GM19099 (cell line): ENCODE data around the gene LINC00237.

ENCODE experiments used
- POLR2A ChIP-seq: IDR thresholded peaks from 3 replicates; pipeline ENCODE4 v1.6.1; 2011; ENCODE audit warnings: low read depth; ENCODE audit not compliant: insufficient read length; ENCODE audit errors: extremely low read depth

The LINC00237 gene

DNA sequence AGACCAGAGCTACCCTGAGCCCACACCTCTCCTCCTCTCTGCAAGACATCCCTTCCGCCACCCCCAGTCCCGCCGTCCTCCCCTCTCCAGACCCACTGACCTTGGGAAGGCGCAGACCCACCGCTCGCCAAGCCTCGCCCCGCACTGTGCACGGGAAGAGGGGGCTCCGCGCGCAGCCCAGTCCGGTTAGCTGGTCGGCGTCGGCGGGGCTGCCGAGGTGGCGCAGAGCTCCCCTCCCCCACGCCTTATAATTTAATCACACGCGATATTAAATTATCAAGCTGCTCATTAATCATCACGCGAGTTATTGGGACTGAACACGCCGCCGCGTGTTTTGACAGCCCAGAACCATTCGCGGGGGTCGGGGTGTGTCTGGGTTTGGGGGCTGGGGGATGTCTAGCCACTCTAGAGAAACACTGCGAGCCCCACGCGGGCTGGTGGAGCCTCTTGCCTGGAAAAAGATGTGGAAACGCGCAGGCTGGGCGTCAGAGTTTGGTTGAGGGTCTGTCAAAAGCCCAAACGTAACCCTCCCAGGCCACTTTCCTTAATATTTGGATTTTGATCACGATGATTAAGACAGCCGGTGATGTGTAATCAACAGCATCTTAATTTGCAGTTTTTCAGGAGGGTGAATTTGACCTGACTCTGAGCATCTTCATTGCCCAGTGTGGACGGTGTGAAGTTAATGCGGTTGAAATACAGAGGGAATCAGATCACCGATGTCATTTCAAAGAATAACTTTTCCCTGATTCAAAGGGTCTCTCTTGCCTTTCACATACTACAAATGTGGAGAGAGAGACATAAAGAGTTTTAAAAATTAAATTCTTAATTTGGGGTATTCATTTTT lies at the start of gene LINC00237:
Gene LINC00237 (minus strand): TSS at position 188 of the 847 bp plus-strand sequence.
- TF ChIP-seq POLR2A, result no peak

DNA sequence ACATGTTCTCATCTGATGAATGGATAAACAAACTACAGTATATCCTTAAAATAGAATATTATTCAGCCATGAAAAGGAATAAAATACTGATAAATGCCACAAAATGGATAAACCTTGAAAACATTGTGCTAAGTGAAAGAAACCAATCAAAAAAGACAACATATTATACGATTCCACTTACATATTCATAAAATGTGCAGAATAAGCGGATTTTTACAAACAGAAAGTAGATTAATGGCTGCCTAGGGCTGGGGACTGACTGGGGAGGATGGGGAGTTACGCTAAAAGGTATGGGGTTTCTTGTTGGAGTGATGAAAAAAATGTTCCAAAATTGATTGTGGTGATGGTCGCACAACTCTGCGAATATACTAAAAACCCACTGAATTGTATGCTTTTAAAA lies 49.1 kb upstream of the LINC00237 start:
- TF ChIP-seq POLR2A, result no peak

DNA sequence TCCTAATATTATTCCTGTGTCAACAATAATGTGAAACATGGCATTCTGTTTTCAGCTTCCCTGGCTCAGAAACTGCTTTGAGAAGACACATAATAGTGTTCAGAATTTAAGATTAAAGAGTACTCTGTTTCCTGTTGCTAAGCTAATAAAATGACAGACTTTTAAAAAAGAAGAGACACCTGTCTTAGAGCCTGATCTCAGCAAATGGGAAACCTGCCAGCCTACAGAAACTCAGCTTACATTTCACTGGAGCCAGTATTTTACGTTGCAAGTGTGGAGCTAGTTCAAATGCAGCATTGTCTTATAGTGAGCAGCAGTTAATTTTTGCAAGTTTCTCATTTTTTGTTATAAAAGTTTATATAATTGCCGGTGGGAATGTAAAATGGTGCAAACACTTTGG lies 48.5 kb upstream of the LINC00237 start:
- no peak for TF ChIP-seq POLR2A

DNA sequence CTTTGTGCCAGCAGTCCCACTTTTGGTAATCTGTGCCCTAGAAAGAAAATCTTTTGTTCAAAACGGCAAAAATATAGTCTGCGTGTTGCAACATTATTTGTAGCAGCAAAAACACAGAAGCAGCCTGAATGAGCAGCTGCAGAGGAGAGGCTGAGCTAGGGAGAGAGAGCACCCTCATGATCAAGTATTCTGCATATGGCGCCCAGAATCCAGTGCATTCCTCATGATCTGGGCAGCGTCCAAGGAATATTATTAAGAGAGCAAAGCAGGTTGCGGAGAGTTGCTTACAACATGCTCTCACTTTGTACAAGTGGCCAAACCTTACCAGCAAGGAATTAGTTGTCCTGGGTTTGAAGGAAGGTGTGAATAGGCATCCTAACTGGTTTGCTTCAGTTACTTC lies 45.6 kb upstream of the LINC00237 start:
- TF ChIP-seq POLR2A, result no peak

DNA sequence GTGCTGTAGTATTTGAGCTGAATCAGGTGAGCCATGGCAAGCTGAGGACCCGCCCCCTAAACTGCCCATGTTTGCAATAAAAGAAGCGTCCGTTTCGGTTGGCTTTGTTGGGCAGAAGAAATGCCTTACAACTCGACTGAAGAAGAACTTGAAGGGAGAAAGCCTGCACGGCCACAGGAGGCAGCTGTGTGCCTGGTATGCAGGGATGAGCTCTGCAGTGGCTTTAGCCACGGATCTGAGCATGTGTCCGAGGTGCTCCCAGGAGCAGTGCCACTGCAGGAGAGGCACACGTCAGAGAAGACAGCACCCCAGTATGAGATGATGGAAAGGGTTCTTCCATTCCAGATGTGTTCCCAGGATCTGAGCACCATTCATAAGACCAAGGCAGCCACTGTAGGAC lies 43.2 kb upstream of the LINC00237 start:
- TF ChIP-seq POLR2A, result no peak

DNA sequence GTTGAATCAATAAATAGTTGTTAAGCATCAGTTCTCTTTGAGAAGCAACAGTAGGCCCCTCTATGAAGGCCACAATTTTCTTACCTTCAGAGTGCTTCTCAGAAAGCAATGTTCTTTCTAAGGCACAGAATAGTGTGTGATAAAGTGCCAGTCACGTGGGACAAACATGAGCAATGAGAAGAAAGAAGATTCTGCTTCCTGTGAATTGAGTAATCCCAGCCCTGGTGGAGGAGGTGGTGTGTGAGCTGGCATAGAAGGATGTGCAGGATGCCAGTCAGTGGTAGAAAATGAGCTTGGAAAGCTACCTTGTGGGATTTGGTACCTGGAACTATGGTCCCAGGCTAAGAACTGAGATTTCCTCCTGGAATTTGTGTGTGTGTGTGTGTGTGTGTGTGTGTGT lies 41.4 kb upstream of the LINC00237 start:
- TF ChIP-seq POLR2A, result no peak

DNA sequence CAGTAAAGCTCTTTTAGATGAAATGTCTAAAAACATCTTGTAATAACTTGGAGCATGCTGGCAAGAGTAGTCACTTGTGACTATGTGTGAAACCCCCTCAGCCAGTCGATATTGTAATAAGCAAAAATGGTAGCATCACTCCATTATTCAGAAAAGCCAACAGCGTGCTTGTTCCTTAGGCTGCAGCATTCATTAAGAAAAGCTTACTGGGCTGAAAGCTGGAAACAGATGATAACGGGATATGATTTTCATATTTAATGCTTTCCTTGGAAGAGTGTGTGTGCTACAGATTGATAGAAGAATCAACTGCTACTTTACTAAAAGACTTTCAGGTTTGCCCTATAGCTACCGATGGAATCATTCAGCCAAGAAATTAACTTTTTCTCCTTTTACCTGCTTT lies 40.1 kb upstream of the LINC00237 start:
- no peak for TF ChIP-seq POLR2A

DNA sequence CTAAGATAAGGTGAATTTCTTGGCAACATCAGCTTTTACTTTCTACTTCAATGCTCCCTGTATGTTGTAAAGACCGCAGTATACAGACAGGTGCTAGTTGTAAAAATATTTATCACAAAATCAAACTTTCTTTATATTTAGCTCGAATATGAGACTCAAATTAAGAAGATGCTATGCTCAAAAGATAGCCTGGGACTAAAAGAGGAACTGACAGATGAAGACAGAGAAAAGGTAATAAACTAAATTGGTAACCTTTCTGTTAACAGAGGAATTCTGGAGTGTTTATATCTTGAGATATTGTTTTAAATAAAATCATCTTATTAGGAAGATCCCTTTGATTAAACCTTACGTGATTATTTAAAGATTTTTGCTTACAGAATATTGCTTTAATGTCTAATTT lies 39.3 kb upstream of the LINC00237 start:
- TF ChIP-seq POLR2A, result no peak

DNA sequence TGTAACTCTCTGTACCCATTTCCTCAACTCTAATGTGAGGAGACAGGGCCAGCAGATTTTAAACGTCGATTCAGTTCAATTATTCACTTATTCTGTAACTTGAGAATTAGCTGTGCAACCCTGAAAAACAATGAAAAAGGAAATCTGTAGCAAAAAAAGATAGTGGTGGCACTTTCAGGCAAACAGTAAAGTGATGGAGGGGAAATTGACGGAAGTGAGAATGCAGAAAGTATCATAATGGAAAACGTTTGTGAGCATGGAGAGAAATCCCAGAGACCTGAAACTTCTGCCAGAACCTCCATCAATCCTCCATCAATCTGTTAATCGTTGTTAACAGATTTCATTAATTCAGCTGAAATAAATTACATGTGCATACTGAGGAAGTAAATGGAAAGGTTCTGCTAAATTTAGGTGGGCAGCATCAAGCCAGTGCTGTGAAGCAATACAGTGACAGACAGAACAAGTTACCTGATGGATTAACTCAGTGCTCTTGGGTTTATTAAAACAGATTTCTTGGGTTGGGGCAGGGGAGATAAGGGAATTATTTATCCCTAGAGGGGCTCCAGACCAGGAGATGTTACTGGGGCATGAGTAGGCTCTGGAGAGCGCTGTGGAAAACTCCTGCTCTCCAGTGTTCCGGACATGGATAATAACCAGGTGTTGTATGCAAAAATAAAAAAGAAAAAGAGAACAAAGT lies 37.2 kb upstream of the LINC00237 start:
- TF ChIP-seq POLR2A, result no peak

DNA sequence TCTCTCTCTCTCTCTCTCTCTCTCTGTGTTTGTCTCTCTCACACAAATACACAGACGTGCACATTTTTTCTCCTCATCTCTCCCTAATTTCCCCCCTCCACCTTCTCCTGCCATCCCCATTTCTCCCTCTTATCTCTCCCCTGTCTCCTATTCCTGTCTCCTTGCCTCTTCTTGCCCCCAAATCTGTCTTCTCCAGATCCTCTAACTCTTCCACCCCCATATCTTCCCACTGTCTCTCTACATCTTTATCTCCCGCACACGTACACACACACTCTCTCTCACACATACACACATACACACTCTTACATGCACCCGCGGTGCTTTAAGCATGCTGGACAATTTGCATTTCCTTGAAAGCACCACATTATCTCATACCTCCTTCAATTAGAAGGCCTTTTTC lies 35.7 kb upstream of the LINC00237 start:
- no peak for TF ChIP-seq POLR2A

DNA sequence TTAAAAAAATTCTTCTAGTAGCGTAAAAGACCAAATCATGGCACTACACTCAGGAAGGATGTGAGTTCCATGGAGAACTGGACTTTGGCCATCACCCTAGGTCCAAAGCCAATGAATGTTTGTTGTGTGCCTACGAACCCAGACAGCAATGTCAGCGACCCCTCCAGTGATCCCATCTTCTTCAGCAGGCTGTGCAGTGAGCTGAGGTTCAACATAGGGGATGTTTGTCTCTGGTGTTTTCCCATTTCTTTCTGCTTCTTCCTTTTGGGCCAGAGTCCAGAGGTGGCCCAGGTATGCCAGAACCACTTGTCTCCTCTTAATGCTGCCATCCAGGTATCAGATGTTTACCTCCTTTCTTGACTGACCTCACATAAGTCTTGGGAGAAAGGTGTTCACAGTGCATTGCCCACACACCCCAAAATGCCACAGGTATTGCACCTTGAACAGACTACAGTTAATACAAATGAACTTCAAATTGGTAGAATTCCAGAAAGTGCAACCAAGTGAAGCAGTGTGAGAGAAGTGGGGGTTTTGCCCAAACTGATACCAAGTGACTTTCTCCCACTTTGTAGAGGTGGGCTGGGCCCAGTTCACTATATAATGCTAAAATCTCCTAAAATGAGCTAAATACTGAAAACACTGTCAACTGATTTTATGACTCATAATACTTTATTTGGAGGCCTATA lies 33.9 kb upstream of the LINC00237 start:
- TF ChIP-seq POLR2A, result no peak

DNA sequence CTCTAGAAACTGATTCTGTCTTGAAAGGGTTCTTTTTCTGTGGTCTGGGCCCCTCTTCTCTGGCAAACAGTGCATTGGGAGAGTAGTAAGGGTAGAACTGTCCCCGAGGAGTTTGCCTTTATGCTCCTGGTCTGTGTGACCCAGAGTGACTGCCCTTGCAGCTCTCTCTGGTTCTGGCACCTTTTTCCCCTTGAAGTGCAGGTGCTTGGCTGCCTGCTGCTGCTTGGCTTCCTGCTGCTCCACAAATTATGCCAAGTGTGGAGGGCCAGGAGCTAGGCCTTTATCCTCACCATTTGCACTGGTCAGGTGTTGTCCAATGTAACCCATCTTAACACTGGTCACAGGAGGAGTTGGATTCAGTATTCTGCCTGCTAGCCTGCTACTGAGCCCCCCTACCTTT lies 30.9 kb upstream of the LINC00237 start:
- no peak for TF ChIP-seq POLR2A

DNA sequence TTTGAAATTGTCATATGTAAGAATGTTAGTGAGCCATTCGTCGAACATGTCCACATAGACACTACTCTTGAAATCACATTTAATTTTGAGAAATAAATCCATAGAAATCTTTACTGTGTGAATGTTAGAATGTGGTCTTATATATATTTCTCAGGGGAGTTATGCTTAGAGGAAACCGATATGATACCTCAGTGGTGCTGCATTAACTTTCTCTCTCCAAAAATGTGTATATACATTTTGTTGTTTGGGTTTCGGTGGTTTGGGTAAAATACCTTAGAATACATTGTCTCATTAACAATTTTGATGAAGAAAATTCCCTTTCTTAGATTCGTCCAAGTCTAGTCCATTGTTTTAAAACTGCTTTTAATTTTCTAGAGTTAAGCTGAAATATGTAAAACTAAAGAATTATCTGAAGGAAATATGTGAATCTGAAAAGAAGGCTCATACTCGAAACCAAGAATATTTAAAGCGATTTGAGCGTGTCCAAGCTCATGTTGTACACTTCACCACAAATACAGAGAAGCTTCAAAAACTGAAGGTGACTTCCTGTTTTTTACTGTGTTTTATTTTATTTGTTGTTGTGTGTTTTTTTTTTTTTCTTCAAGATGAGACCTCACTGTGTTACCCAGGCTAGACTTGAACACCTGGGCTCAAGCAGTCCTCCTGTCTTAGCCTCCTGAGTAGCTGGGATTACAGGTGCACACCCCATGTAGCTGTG lies 30.0 kb upstream of the LINC00237 start:
- no peak for TF ChIP-seq POLR2A

DNA sequence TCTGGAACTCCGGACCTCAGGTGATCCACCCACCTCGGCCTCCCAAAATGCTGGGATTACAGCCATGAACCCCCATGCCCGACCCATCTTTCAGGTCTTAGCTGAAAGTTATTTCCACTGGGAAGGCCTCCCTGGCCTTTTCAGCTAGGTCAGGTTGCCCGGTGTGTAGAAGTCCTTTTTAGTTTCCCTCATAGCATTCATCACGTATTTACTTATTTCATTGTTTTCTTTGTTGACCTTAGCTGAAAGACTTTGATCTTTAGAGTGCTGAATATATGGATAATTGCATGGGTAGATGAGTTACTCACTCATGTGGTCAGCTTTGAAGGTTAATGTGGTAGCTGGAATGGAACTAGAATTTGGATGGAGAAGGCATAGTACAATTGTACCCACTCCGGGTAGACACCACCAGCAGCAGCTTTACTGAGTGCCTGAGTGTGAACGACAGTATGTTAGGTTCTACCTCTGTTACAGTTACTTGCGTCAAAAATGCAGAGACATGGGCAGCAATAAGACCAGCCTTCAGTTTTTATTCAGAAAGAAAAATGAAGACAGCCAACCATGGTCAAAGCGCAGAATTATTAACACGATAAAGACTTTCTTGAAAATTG lies 28.8 kb upstream of the LINC00237 start:
- TF ChIP-seq POLR2A, result no peak
